B cell (primary cell): Measurements from ENCODE around the gene CHRM1. TPM values are rescaled to one million over a fixed set of nuclear protein-coding genes. Genes with fewer than 3 reads are reported as not detected.

Experiments
- ATAC-seq: fragments of 200-7000 bp; cut with Tn5 transposase; one replicate; pipeline ENCODE4 v1.10.0; 2021; ENCODE audit warnings: low read depth, mild to moderate bottlenecking, moderate number of reproducible peaks, moderate library complexity
- CTCF ChIA-PET: fragments of 350-600 bp; sonication (Branson Sonifier 250); formaldehyde crosslinking; loops from one replicate; lab custom pipeline; 2021; ENCODE audit warnings: antibody characterized with exemption, inconsistent platforms; lab: Charles Lee
- POLR2A ChIA-PET: fragments of 350-600 bp; sonication (Branson Sonifier 250); formaldehyde crosslinking; loops from one replicate; lab custom pipeline; 2021; ENCODE audit warnings: antibody characterized with exemption; lab: Charles Lee
- DNase-seq: peaks from one replicate; pipeline ENCODE4 v3.0.0; 2013
- H2AFZ ChIP-seq: 2 replicates; pipeline ENCODE4 v1.6.1; 2012; ENCODE audit warnings: mild to moderate bottlenecking, low read depth, low read length; ENCODE audit not compliant: insufficient read depth, poor library complexity, severe bottlenecking
- H3K27ac ChIP-seq, 2 donors: 1 replicate in 1 of 2; 2 replicates in 1 of 2; pipeline ENCODE4 v1.5.1; 2012 to 2013; ENCODE audit warnings: low read length in 2 of 2, mild to moderate bottlenecking in 2 of 2, moderate library complexity in 1 of 2
- H3K27me3 ChIP-seq, 4 experiments: fragments of 200-600 bp in 1 of 4; sonication (generic) in 1 of 4; replicated peaks in 1 of 4; 1 replicate in 2 of 4; 2 replicates in 2 of 4; pipeline versions ENCODE4 v1.6.1 to v1.7.0; 2013 to 2016; ENCODE audit warnings: low read length in 3 of 4, mild to moderate bottlenecking in 2 of 4, mixed read lengths in 1 of 4, moderate library complexity in 1 of 4; ENCODE audit not compliant: insufficient read depth in 4 of 4, control insufficient read depth in 3 of 4; ENCODE audit errors: control extremely low read depth in 1 of 4
- H3K36me3 ChIP-seq, 2 experiments: replicated peaks in 1 of 2; 1 replicate in 1 of 2; 2 replicates in 1 of 2; pipeline versions ENCODE4 v1.6.1 to v1.7.1; 2013; ENCODE audit warnings: low read length in 1 of 2; ENCODE audit not compliant: insufficient read depth in 2 of 2, control insufficient read depth in 1 of 2; ENCODE audit errors: control extremely low read depth in 1 of 2, extremely low read depth in 1 of 2
- H3K4me1 ChIP-seq, 2 donors: fragments of 200-600 bp in 1 of 2; sonication (generic) in 1 of 2; 1 replicate in 1 of 2; 2 replicates in 1 of 2; pipeline versions ENCODE4 v1.5.1 to v1.6.1; 2013 to 2017; ENCODE audit warnings: low read length in 2 of 2; ENCODE audit not compliant: control insufficient read depth in 2 of 2, insufficient read depth in 2 of 2
- H3K4me2 ChIP-seq: replicated peaks from 2 replicates; pipeline ENCODE3; 2012; ENCODE audit warnings: mild to moderate bottlenecking, low read depth, low read length; ENCODE audit not compliant: poor library complexity, severe bottlenecking
- H3K4me3 ChIP-seq, 5 experiments: fragments of 200-600 bp in 1 of 5; sonication (generic) in 1 of 5; 1 replicate in 3 of 5; 2 replicates in 2 of 5; pipeline versions ENCODE4 v1.5.1 to v1.7.0; 2011 to 2016; ENCODE audit warnings: low read length in 4 of 5, mild to moderate bottlenecking in 4 of 5, low read depth in 2 of 5, control low read depth in 1 of 5, moderate library complexity in 1 of 5; ENCODE audit not compliant: insufficient read depth in 1 of 5; ENCODE audit errors: control extremely low read depth in 1 of 5, extremely low read depth in 1 of 5
- H3K79me2 ChIP-seq: fragments of 200-600 bp; sonication (generic); one replicate; pipeline ENCODE4 v1.6.0; 2016; ENCODE audit warnings: low read length; ENCODE audit not compliant: control insufficient read depth, insufficient read depth
- H3K9ac ChIP-seq: fragments of 200-600 bp; sonication (generic); 2 replicates; pipeline ENCODE4 v1.6.1; 2017; ENCODE audit warnings: mild to moderate bottlenecking, low read length, moderate library complexity
- H3K9me3 ChIP-seq, 3 donors: one replicate each; pipeline versions ENCODE4 v1.6.1 to v1.7.1; 2013; ENCODE audit warnings: low read length in 2 of 3; ENCODE audit not compliant: control insufficient read depth in 2 of 3, insufficient read depth in 1 of 3; ENCODE audit errors: control extremely low read depth in 1 of 3
- H4K20me1 ChIP-seq: 2 replicates; pipeline ENCODE4 v1.6.0; 2012; ENCODE audit warnings: mild to moderate bottlenecking, low read length; ENCODE audit not compliant: insufficient read depth, control insufficient read depth, poor library complexity, severe bottlenecking
- H3K27ac Mint-ChIP-seq: one replicate; pipeline ENCODE4 v1.8.0; 2021; ENCODE audit warnings: mixed read lengths
- H3K27me3 Mint-ChIP-seq: one replicate; pipeline ENCODE4 v1.8.0; 2021; ENCODE audit warnings: mixed read lengths
- H3K4me1 Mint-ChIP-seq: one replicate; pipeline ENCODE4 v1.8.0; 2021; ENCODE audit warnings: mixed read lengths
- H3K4me3 Mint-ChIP-seq: one replicate; pipeline ENCODE4 v1.8.0; 2021; ENCODE audit warnings: mixed read lengths
- H3K9me3 Mint-ChIP-seq: one replicate; pipeline ENCODE4 v1.8.0; 2022; ENCODE audit warnings: mixed read lengths; ENCODE audit not compliant: insufficient read depth
- EZH2 ChIP-seq: IDR thresholded peaks from 2 replicates; pipeline ENCODE4 v1.6.1; 2012; ENCODE audit warnings: borderline replicate concordance, low read depth, mild to moderate bottlenecking, moderate library complexity, low read length; ENCODE audit not compliant: insufficient read depth, poor library complexity, severe bottlenecking
- WGBS: methylation state at CpG from one replicate; pipeline ENCODE4 v1.1.5; 2013; ENCODE audit warnings: missing lambda C conversion rate; ENCODE audit not compliant: insufficient coverage; 5-methylcytosine and 5-hydroxymethylcytosine counted together
- intact Hi-C: fragments of 100-400 bp; cut with micrococcal nuclease; formaldehyde crosslinking; loops from one replicate; pipeline ENCODE4 v1.10.0; 2022
- polyA plus RNA-seq: library from polyadenylated mRNA; depleted of rRNA; stranded (reverse); fragments of >200 nt; gene quantifications from 2 replicates; pipeline ENCODE4 v1.2.3, GENCODE V29; 2012
- total RNA-seq, 2 donors: library from RNA; stranded (reverse); fragments of 120-200 nt in 1 of 2; gene quantifications; 1 replicate in 1 of 2; 2 replicates in 1 of 2; pipeline versions ENCODE4 v1.2.3 to v1.2.4, GENCODE V29; 2013 to 2022
- TF ChIP-seq, protein P1 (sequence below): fragments of 200-600 bp; IDR thresholded peaks from one replicate; pipeline ENCODE4 v1.8.0; 2022; ENCODE audit warnings: antibody characterized with exemption, mild to moderate bottlenecking

CHRM1 gene
- total and polyA plus RNA-seq, 2 donors (not counting 1 experiment from before 2014, with no cell fraction given) = not detected

DNA sequence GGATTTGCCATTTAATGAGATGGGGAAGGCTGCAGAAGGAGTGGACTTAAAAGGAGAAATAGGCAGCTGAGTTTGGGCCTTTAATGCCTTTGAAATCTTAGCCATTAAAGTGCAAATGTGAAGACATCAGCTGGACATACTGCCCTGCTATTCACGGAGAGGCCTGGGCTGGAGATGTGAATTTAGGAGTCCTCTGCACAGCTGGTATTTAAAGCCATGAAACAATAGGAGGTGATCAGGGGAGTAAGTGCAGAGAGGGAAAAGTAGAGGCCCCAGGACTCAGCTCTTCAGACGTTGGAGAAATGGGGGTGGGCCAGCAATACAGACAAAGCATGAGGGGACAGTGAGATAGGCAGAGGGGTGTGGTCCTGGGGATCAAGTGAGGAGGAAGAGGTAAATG, 23.9 kb downstream of the CHRM1 start:
- ATAC-seq (no peak), DNase-seq (no peak)
- H3K4me2 ChIP-seq = no peak overlapping the region
- H3K4me3 ChIP-seq = no peak overlapping the region
- intact Hi-C loops = no loop called here
- no peaks in the 10 kb centered on the region for H3K36me3 ChIP-seq
- no peak overlapping the region for H3K9ac ChIP-seq
- H3K27me3 Mint-ChIP-seq = peaks cover 23% of the 10 kb centered on the region
- no peak overlapping the region for H2AFZ ChIP-seq
- POLR2A ChIA-PET = no interaction called here
- H3K27ac ChIP-seq = no peak overlapping the region
- no peak overlapping the region for H3K4me3 Mint-ChIP-seq
- WGBS = 88% methylated on average over 2 of the region's 2 CpGs
- no peaks in the 10 kb centered on the region for H3K9me3 Mint-ChIP-seq
- CTCF ChIA-PET = interaction anchor here (4.8 kb wide), 1 partner anchor 9 kb away, joined by 29 read pairs; no protein-coding TSS in a partner anchor
- H4K20me1 ChIP-seq = no peaks in the 10 kb centered on the region
- TF ChIP-seq, protein P1, sequence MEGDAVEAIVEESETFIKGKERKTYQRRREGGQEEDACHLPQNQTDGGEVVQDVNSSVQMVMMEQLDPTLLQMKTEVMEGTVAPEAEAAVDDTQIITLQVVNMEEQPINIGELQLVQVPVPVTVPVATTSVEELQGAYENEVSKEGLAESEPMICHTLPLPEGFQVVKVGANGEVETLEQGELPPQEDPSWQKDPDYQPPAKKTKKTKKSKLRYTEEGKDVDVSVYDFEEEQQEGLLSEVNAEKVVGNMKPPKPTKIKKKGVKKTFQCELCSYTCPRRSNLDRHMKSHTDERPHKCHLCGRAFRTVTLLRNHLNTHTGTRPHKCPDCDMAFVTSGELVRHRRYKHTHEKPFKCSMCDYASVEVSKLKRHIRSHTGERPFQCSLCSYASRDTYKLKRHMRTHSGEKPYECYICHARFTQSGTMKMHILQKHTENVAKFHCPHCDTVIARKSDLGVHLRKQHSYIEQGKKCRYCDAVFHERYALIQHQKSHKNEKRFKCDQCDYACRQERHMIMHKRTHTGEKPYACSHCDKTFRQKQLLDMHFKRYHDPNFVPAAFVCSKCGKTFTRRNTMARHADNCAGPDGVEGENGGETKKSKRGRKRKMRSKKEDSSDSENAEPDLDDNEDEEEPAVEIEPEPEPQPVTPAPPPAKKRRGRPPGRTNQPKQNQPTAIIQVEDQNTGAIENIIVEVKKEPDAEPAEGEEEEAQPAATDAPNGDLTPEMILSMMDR = no peak
- TF ChIP-seq EZH2 = no peak
- no peaks in the 10 kb centered on the region for H3K4me1 Mint-ChIP-seq
- H3K27ac Mint-ChIP-seq = no peak overlapping the region
- H3K9me3 ChIP-seq = no peaks in the 10 kb centered on the region
- peaks cover 0 to 11% (median 4%) of the 10 kb centered on the region in 4 experiments for H3K27me3 ChIP-seq
- H3K79me2 ChIP-seq = no peaks in the 10 kb centered on the region
- H3K4me1 ChIP-seq = no peaks in the 10 kb centered on the region

DNA sequence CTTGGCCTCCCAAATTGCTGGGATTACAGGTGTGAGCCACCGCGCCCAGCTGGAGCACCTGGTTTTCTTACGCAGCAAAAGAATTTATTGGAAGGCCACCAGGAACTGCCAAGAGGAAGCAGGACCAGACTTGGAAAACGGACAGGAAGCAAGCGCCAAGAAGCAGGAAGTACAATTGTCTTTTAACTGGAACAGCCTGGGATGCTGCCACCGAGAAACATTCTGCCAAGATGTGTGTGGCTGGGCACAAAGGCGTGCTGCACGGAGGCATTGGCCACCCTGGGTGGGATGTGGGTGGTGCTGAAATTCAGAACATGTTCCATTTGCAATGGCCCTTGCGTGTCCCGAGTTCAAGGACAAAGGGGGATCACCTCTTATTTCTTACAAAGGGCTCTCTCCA, 25.1 kb downstream of the CHRM1 start:
- Histone ChIP-seq H3K4me1 (no peaks in the 10 kb centered on the region), H2AFZ (no peak overlapping the region), H3K4me3 (no peak overlapping the region), H3K36me3 (no peaks in the 10 kb centered on the region), H3K9ac (no peak overlapping the region), H3K4me2 (no peak overlapping the region), H3K9me3 (no peaks in the 10 kb centered on the region), H3K27me3 (peaks cover 0 to 11% (median 4%) of the 10 kb centered on the region in 4 experiments), H3K27ac (no peak overlapping the region), H3K79me2 (no peaks in the 10 kb centered on the region), H4K20me1 (no peaks in the 10 kb centered on the region)
- Mint-ChIP-seq H3K9me3 (no peaks in the 10 kb centered on the region), H3K27me3 (peaks cover 22% of the 10 kb centered on the region), H3K4me1 (no peaks in the 10 kb centered on the region), H3K4me3 (no peak overlapping the region), H3K27ac (no peak overlapping the region)
- intact Hi-C loops = no loop called here
- ChIA-PET CTCF (interaction anchor here (4.8 kb wide), 1 partner anchor 11 kb away, joined by 29 read pairs; no protein-coding TSS in a partner anchor), POLR2A (no interaction called here)
- ATAC-seq = no peak
- no peak for TF ChIP-seq EZH2
- TF ChIP-seq, protein P1 = no peak
- WGBS = 71% methylated on average over 8 of the region's 10 CpGs
- no peak for DNase-seq
